ENCODE measurements around the gene RBKS. TPM values are rescaled to one million over a fixed set of nuclear protein-coding genes. Genes with fewer than 3 reads are reported as not detected.
"Not testable (repeated sequence)": the region's sequence is repeated elsewhere in the genome, so short reads cannot be mapped to it uniquely, and the experiment has no call there.

RBKS gene
- total RNA-seq, 2 donors from 2014 or later, result 1.5 TPM

GRCh38 chr2:27792759-27793158, 97.4 kb downstream of the RBKS start:
- no peak for DNase-seq (ENCODE audit: low spot score)
- intact Hi-C loops (cut with DNase I), result no loop called here

GRCh38 chr2:27790796-27791195, 99.4 kb downstream of the RBKS start:
- intact Hi-C loops (cut with DNase I), result no loop called here
- no peak for DNase-seq (ENCODE audit: low spot score)

- no peak for DNase-seq (ENCODE audit: low spot score)
Observed at GRCh38 chr2:27782701-27783100, 107.5 kb downstream of the RBKS start.

GRCh38 chr2:27781496-27781895, 108.7 kb downstream of the RBKS start:
- no peak for DNase-seq (ENCODE audit: low spot score)
- intact Hi-C loops (cut with DNase I), result no loop called here

More at GRCh38 chr2:27782701-27783100, 107.5 kb downstream of the RBKS start:
- intact Hi-C loops (cut with DNase I), result no loop called here

- DNase-seq (ENCODE audit: low spot score), result no peak
- intact Hi-C loops (cut with DNase I), result no loop called here
Observed at GRCh38 chr2:27779417-27780055, 110.7 kb downstream of the RBKS start.

- no peak for DNase-seq (ENCODE audit: low spot score)
- intact Hi-C loops (cut with DNase I), result no loop called here
Observed at GRCh38 chr2:27776696-27777095, 113.5 kb downstream of the RBKS start.

GRCh38 chr2:27776097-27776496, 114.1 kb downstream of the RBKS start:
- intact Hi-C loops (cut with DNase I), result no loop called here
- DNase-seq (ENCODE audit: low spot score), result no peak

- no peak for DNase-seq (ENCODE audit: low spot score)
- intact Hi-C loops (cut with DNase I), result no loop called here
Observed at GRCh38 chr2:27773959-27774358, 116.2 kb downstream of the RBKS start.

GRCh38 chr2:27772804-27773203, 117.4 kb downstream of the RBKS start:
- intact Hi-C loops (cut with DNase I), result no loop called here
- DNase-seq (ENCODE audit: low spot score), result no peak

- peak; percentile 98 for DNase-seq (ENCODE audit: low spot score)
- intact Hi-C loops (cut with DNase I), result no loop called here
Observed at GRCh38 chr2:27771548-27772335, 118.4 kb downstream of the RBKS start, which contains the start of gene MRPL33. Gene MRPL33 (plus strand): TSS chr2:27771719. CDS start chr2:27771778, 59 bp downstream.

GRCh38 chr2:27771202-27771547, 119.0 kb downstream of the RBKS start:
- intact Hi-C loops (cut with DNase I), result no loop called here
- no peak for DNase-seq (ENCODE audit: low spot score)

GRCh38 chr2:27766287-27766661, 123.9 kb downstream of the RBKS start:
- DNase-seq (ENCODE audit: low spot score), result no peak
- intact Hi-C loops (cut with DNase I), result no loop called here

- intact Hi-C loops (cut with DNase I), result no loop called here
- DNase-seq (ENCODE audit: low spot score), result peak; percentile 88
Observed at GRCh38 chr2:27765621-27766286, 124.4 kb downstream of the RBKS start.

GRCh38 chr2:27764526-27764925, 125.7 kb downstream of the RBKS start:
- intact Hi-C loops (cut with DNase I), result loop anchor here in 1 of 2 donors (5.0 kb wide), 1 partner anchor 93 kb away; no protein-coding TSS in a partner anchor
- DNase-seq (ENCODE audit: low spot score), result not testable (repeated sequence)

- intact Hi-C loops (cut with DNase I), result loop anchor here in 1 of 2 donors (5.0 kb wide), 1 partner anchor 93 kb away; no protein-coding TSS in a partner anchor
- DNase-seq (ENCODE audit: low spot score), result no peak
Observed at GRCh38 chr2:27763907-27764267, 126.3 kb downstream of the RBKS start.

GRCh38 chr2:27762951-27763906, 127.0 kb downstream of the RBKS start:
- intact Hi-C loops (cut with DNase I), result loop anchor here in 1 of 2 donors (5.0 kb wide), 1 partner anchor 94 kb away; no protein-coding TSS in a partner anchor
- DNase-seq (ENCODE audit: low spot score), result no peak

- intact Hi-C loops (cut with DNase I), result no loop called here
- peak; percentile 88 for DNase-seq (ENCODE audit: low spot score)
Observed at GRCh38 chr2:27756544-27757498, 133.4 kb downstream of the RBKS start.

- no peak for DNase-seq (ENCODE audit: low spot score)
- intact Hi-C loops (cut with DNase I), result no loop called here
Observed at GRCh38 chr2:27756091-27756490, 134.1 kb downstream of the RBKS start.

All from posterior vena cava (tissue), 2 donors.